Measurements from ENCODE around the gene ST6GALNAC4.
"Not testable (repeated sequence)": the region's sequence is repeated elsewhere in the genome, so short reads cannot be mapped to it uniquely, and the experiment has no call there.

The ST6GALNAC4 gene

DNA sequence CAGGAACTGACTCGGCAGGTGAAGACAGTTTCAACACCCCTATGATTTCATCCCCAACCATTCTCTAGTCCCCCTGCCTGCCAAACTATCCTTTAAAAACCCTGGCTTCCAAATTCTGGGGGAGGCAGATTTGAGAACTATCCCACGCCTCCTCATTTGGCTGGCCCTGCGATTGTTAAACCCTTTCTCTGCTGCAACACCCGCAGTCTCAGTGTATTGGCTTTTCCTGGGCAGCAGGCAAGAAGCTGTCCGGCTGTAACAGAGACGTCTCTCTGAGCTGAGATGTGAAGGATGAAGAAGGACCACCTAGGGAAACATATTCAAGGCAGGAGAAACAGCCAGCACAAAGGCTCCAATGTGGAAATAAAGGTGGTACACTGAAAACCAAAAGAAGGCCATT lies 24.0 kb downstream of the ST6GALNAC4 start:
- no peak for DNase-seq (ENCODE audit: low read depth in 1 of 2, low spot score in 1 of 2)

DNA sequence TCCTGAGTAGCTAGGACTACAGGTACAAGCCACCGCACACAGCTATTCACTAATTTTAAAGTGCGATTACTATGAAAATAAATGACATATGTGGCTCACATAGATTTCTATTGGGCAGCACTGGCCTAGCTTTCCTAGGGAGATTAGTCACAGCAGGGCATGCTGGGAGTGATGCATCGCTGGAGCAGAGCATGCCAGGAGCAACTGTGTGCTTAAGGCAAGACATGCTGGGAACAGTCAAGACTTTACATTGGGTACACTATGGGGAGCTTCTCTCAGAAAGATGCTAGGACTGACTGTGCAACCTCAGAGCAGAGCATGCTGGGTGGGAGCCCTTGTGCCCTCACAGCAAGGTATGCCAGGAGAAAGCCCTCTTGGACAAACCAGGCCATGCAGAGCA lies 26.8 kb downstream of the ST6GALNAC4 start:
- no peak for DNase-seq (ENCODE audit: low read depth in 1 of 2, low spot score in 1 of 2)

DNA sequence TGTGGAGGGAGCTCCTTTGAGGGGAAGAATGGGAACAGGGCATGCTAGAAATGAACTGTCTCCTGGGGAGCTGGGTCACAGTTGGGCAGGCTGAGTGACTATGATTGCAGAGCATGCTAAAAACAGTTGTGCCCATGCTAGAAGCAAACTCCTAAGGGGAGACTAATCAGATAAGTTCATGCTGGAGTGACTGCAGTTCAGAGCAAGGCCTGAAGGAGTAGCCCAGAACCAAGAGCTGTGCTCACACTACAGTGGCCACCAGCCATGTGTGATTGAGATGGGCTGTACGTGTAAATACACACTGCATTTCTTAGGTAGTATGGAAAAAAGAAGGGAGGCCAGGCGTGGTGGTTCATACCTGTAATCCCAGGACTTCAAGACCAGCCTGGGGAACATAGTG lies 29.0 kb downstream of the ST6GALNAC4 start:
- DNase-seq (ENCODE audit: low read depth in 1 of 2, low spot score in 1 of 2) = no peak

DNA sequence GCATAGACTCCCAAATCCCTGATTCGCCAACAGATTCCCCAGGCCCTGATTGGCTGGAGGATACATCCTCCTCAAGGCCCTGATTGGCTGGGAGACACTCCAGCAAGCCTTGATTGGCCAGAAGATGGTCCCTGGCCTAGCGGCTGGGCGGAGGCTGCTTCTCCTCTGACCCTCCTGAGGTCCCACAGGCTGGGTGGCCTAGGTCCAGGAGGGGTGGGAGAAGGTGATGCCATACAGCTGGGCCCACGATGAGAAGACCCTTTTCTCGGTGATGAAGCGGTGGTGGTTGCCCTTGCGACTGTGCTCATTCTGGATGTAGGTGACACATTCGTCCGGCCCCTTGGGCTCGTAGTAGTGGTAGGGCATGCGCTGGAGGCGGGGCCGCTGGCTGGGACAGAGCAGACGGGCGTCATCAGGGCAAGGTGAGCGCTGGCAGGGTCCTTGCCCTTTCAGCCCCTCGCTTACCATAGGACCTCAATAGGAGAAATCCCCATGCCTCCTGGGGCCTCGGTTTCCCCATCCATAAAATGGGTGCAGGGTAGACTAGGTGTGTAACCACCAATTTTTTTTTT lies 30.4 kb downstream of the ST6GALNAC4 start:
- DNase-seq (ENCODE audit: low read depth in 1 of 2, low spot score in 1 of 2) = no peak

DNA sequence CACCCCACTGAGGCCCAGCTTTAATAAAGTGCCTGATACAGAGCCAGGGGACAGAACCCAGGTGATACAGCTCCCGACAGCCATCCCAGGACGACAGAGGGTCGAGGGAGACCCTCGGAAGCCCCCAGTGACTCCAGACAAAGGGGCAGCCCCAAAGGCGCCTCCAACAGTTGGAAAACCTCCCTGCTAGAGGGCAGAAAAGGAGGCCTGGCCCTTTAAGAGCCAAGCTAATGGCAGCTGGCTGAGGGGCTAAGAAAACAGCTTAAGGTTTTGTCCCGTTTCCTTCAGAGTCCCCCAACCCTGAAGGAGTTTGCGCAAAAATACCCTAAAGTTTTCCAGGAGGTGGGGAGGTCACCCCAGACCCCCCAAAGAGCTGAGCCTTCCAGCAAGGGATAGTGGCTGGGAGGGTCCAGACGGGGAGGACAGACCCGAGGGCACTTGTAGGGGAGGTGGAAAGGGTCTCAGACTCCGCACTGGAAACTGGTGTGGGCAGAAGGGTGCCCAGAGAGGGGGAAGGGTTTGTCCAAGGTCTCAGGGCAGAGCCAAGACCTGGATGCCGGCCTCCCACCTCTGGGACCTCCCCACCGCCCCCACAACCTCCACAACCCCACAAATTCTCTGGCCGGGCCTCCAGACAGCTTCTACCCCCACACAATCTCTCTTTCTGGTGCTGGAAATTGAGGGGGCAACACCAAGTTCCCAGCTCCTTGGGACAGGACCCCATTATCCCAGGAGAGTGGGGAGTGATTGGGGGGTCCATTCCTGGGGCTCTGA lies 31.1 kb downstream of the ST6GALNAC4 start:
- DNase-seq (ENCODE audit: low read depth in 1 of 2, low spot score in 1 of 2) = no peak

GRCh38 chr9:127884976-127885490 lies 31.8 kb downstream of the ST6GALNAC4 start:
- DNase-seq (ENCODE audit: low read depth in 1 of 2, low spot score in 1 of 2) = no peak

GRCh38 chr9:127884427-127884911 lies 32.4 kb downstream of the ST6GALNAC4 start:
- no peak for DNase-seq (ENCODE audit: low read depth in 1 of 2, low spot score in 1 of 2)

DNA sequence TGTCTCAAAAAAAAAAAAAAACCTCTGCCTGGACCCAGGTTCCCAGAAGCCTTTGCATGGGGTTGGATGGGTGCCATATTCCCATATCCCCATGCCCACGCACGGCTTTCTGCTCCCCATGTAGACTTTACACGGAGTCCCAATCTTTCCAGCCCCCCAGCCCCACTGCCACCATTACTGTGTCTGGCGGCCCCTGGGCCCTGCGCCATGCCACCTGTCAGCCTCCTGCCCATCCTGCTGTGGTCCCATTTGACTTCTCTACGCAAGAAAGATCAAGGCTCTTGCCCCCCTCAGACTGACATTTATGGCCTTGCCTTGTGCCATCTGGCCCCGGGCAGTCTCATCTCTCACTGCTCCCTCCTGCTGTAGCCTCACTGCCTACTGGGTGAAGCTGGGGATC lies 32.9 kb downstream of the ST6GALNAC4 start:
- DNase-seq (ENCODE audit: low read depth in 1 of 2, low spot score in 1 of 2) = no peak

- DNase-seq (ENCODE audit: low read depth in 1 of 2, low spot score in 1 of 2) = not testable (repeated sequence)
Observed at GRCh38 chr9:127881715-127882114, 35.1 kb downstream of the ST6GALNAC4 start.

- no peak for DNase-seq (ENCODE audit: low read depth in 1 of 2, low spot score in 1 of 2)
Observed at GRCh38 chr9:127880143-127880542, 36.7 kb downstream of the ST6GALNAC4 start.

DNA sequence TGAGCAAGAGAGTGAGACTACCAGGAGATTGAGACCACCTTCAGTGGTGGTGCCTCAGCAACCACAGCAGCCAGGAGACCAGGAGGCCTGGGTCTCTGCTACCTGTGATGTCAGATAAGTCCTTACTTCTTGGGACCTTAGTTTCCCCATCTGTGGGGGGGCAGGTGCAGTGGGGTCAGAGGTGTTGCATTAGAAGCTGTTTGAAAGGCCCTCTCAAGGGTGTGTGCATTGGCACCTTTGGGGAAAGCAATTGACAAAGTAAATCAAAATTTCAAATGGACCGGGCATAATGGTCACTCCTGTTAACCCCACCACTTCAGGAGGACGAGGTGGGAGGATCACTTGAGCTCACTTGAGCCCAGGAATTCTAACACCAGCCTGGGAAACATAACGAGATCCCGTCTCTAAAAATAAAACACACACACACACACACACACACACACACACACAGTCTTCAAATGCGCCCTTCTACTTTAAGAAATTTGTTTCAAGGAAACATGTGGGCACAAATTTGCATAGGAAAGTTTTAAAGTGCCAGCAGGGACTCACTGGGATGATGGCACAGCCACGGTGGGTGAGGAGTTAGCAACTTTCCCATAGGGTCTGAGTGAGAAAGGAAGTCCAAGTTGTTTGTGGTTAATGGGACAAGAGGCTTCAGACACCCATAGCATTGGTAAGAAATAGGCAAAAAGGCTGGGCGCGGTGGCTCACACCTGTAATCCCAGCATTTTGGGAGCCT lies 38.0 kb downstream of the ST6GALNAC4 start:
- DNase-seq (ENCODE audit: low read depth in 1 of 2, low spot score in 1 of 2) = no peak

DNA sequence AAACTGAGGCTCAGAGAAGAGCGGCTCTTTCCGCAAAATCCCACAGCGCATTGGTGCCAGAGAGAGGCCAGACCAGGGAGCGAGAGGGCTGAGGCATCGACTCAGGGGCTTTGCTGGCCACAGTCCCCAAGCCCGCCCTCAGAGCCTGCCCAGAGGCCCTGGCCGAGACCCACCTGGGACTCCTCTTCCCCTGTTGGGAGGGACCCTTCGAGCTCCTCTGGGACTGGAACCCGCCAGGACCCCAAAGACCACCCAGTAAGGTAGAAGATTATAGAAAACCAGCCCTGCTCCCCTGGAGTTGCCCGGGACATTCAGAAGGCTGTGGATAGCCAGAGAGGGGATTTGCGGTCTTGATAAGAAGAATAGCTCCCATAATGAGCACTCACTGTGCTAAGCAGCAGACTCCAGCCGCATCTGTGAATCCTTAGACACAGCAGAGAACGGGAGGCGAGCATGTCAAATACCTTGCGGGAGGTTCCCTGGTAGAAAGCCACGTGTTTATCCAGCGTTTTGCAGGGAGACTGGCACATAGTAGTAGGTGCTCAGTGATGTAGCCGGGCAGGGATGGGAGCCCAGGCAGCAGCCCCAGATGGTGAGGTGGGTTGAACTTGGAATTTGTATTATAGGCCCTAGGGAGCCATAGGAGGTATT lies 38.7 kb downstream of the ST6GALNAC4 start:
- no peak for DNase-seq (ENCODE audit: low read depth in 1 of 2, low spot score in 1 of 2)

- no peak for DNase-seq (ENCODE audit: low read depth in 1 of 2, low spot score in 1 of 2)
Observed at GRCh38 chr9:127877566-127877998, 39.3 kb downstream of the ST6GALNAC4 start, which contains the start of gene AK1. Gene AK1, minus strand, starts transcription at chr9:127877675. Its CDS starts 3,058 bp downstream, at chr9:127874617.

GRCh38 chr9:127876764-127877562 lies 39.9 kb downstream of the ST6GALNAC4 start:
- DNase-seq (ENCODE audit: low read depth in 1 of 2, low spot score in 1 of 2) = no peak

- DNase-seq (ENCODE audit: low read depth in 1 of 2, low spot score in 1 of 2) = no peak
Observed at GRCh38 chr9:127876026-127876763, 40.6 kb downstream of the ST6GALNAC4 start.

GRCh38 chr9:127875306-127875966 lies 41.4 kb downstream of the ST6GALNAC4 start:
- DNase-seq (ENCODE audit: low read depth in 1 of 2, low spot score in 1 of 2) = no peak

GRCh38 chr9:127874301-127875221 lies 42.3 kb downstream of the ST6GALNAC4 start:
- DNase-seq (ENCODE audit: low read depth in 1 of 2, low spot score in 1 of 2) = no peak

GRCh38 chr9:127873886-127874285 lies 43.0 kb downstream of the ST6GALNAC4 start:
- DNase-seq (ENCODE audit: low read depth in 1 of 2, low spot score in 1 of 2) = no peak

All from activated T-helper 1 cell treated with anti-CD3 and anti-CD28 coated beads, Interleukin-2, amount 50 U/mL, for 16 hours (primary cell).